NOMO-1 treated with dmso at 0.1 percent for 144 hours (cell line): ENCODE results near the gene PLA2G4B.

Experiments used
- DNase-seq: peaks from one replicate; lab custom pipeline; 2025; ENCODE audit not compliant: unreplicated experiment; lab: John Stamatoyannopoulos, UW

The PLA2G4B gene

GRCh38 chr15:41866872-41867579 is 28.4 kb downstream of the PLA2G4B start:
- no peak for DNase-seq

- no peak for DNase-seq
These were observed 29.7 kb downstream of the PLA2G4B start for GRCh38 chr15:41868321-41868720.

- DNase-seq = no peak
These were observed 31.4 kb downstream of the PLA2G4B start for GRCh38 chr15:41869770-41870688.

GRCh38 chr15:41870689-41871081 is 32.0 kb downstream of the PLA2G4B start:
- no peak for DNase-seq

GRCh38 chr15:41871175-41871905 is 32.7 kb downstream of the PLA2G4B start:
- no peak for DNase-seq

GRCh38 chr15:41872166-41872747 is 33.6 kb downstream of the PLA2G4B start:
- no peak for DNase-seq

GRCh38 chr15:41873711-41874110 is 35.1 kb downstream of the PLA2G4B start:
- no peak for DNase-seq

GRCh38 chr15:41874736-41875135 is 36.1 kb downstream of the PLA2G4B start:
- DNase-seq = no peak

GRCh38 chr15:41876007-41876406 is 37.4 kb downstream of the PLA2G4B start:
- DNase-seq = no peak

- DNase-seq = no peak
These were observed 38.0 kb downstream of the PLA2G4B start for GRCh38 chr15:41876689-41877088.

GRCh38 chr15:41877631-41878354 is 39.1 kb downstream of the PLA2G4B start:
- no peak for DNase-seq

- no peak for DNase-seq
These were observed 39.7 kb downstream of the PLA2G4B start for GRCh38 chr15:41878355-41878699.

- DNase-seq = no peak
These were observed 40.7 kb downstream of the PLA2G4B start for GRCh38 chr15:41879321-41879845.

GRCh38 chr15:41880156-41880877 is 41.7 kb downstream of the PLA2G4B start:
- no peak for DNase-seq

- no peak for DNase-seq
These were observed 42.4 kb downstream of the PLA2G4B start for GRCh38 chr15:41881086-41881485.

- DNase-seq = no peak
These were observed 42.9 kb downstream of the PLA2G4B start for GRCh38 chr15:41881550-41881919.

GRCh38 chr15:41881920-41882688 is 43.5 kb downstream of the PLA2G4B start:
- no peak for DNase-seq

GRCh38 chr15:41882689-41883483 is 44.2 kb downstream of the PLA2G4B start:
- DNase-seq = no peak
